AG09309 (cell line): ENCODE measurements around the gene NR2C1.
"Not testable (repeated sequence)": the region's sequence is repeated elsewhere in the genome, so short reads cannot be mapped to it uniquely, and the experiment has no call there.

Experiments
- DNase-seq: peaks from one replicate; pipeline ENCODE4 v3.0.0-alpha.2; 2010; ENCODE audit warnings: low read depth
- H3K4me3 ChIP-seq: 2 replicates; pipeline ENCODE4 v1.5.1; 2011; ENCODE audit warnings: mild to moderate bottlenecking, low read depth, low read length, moderate library complexity; ENCODE audit not compliant: control insufficient read depth
- CTCF ChIP-seq: IDR thresholded peaks from 2 replicates; pipeline ENCODE4 v1.5.1; 2011; ENCODE audit warnings: mild to moderate bottlenecking, low read depth, low read length, inconsistent platforms; ENCODE audit not compliant: insufficient read depth, control insufficient read depth; ENCODE audit errors: missing control alignments

NR2C1 gene

GRCh38 chr12:94987076-94987669 is 86.2 kb downstream of the NR2C1 start:
- no peak for TF ChIP-seq CTCF
- DNase-seq = no peak
- H3K4me3 ChIP-seq = no peak overlapping the region

- not testable (repeated sequence) for DNase-seq, H3K4me3 ChIP-seq
Measured at GRCh38 chr12:94985099-94985498, 88.3 kb downstream of the NR2C1 start.

GRCh38 chr12:94983321-94983720 is 90.1 kb downstream of the NR2C1 start:
- H3K4me3 ChIP-seq = no peak overlapping the region
- no peak for TF ChIP-seq CTCF
- no peak for DNase-seq

GRCh38 chr12:94982456-94982855 is 91.0 kb downstream of the NR2C1 start:
- TF ChIP-seq CTCF = no peak
- H3K4me3 ChIP-seq = no peak overlapping the region
- DNase-seq = no peak

- peak; percentile 18 for TF ChIP-seq CTCF
- H3K4me3 ChIP-seq = no peak overlapping the region
- DNase-seq = no peak
Measured at GRCh38 chr12:94980577-94980976, 92.8 kb downstream of the NR2C1 start.

- DNase-seq = no peak
- no peak for TF ChIP-seq CTCF
- H3K4me3 ChIP-seq = no peak overlapping the region
Measured at GRCh38 chr12:94979941-94980340, 93.5 kb downstream of the NR2C1 start.

- TF ChIP-seq CTCF = no peak
- H3K4me3 ChIP-seq = no peak overlapping the region
- no peak for DNase-seq
Measured at GRCh38 chr12:94977766-94978468, 95.5 kb downstream of the NR2C1 start.
